VCaP (cell line): ENCODE data around the gene ACRBP.

Source experiments
- H3K27ac ChIP-seq: fragments of 450-650 bp; 2 replicates; pipeline ENCODE4 v1.5.1; 2017
- CTCF ChIP-seq: fragments of 450-650 bp; conservative IDR thresholded peaks from 2 replicates; pipeline ENCODE4 v1.5.1; 2017; ENCODE audit warnings: mild to moderate bottlenecking, moderate library complexity

The ACRBP gene

GRCh38 chr12:6647083-6647604 lies at the start of gene ACRBP:
TSS of gene ACRBP (minus strand) at chr12:6647432. CDS start at chr12:6647366, 66 bp downstream.
- no peak within 1 kb of the TSS for H3K27ac ChIP-seq
- no peak for TF ChIP-seq CTCF

- TF ChIP-seq CTCF = no peak
- H3K27ac ChIP-seq = no peak overlapping the region
Observed at GRCh38 chr12:6695313-6696045, 48.2 kb upstream of the ACRBP start.

DNA sequence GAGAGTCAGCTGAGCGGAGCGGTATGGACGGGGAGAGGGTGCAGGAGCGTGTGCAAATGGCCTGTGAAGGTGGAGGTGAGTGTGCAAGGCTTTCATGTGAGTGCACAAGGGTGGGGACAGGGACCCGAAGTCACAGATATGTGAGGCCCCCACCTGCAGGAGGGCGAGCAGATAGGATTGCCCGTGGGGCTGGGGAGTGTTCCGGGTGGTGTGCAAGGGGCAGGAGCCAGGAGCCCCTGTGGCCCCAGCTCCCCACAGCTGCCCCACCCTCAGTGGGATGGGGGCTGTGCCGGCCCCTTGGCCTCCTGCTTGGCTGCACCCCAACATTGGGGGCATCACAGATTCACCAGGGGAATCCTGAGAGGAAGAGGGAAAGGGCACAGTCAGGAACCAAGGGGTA lies 47.5 kb upstream of the ACRBP start:
- TF ChIP-seq CTCF = no peak
- H3K27ac ChIP-seq = no peak overlapping the region

DNA sequence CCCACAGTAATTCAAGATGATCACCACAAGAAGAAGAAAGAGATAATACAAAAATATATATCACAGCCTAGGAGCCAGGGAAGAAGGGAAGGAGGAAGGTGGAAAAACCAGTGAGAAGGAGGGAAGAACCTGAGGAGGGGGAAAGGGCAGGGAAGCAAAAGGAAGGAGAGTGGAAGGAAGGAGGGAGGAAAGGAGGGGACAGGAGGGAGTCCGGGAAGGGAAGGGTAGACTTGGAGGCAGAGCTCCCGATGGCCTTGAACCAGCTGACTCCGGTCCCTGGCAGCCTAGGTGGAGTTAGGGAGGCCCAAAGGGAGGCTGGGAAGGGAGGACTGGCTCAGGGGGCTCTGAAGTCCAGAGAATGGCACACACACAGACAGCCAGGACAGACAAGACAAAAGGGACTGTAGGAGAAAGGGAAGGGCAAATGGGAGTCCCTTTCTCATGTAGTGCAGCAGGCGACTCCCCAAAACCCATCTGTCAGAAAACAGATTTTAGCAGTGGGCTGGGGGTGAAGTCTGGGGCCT lies 46.7 kb upstream of the ACRBP start:
- no peak for TF ChIP-seq CTCF
- H3K27ac ChIP-seq = no peak overlapping the region

- no peak overlapping the region for H3K27ac ChIP-seq
- TF ChIP-seq CTCF = no peak
Observed at GRCh38 chr12:6692888-6693287, 45.7 kb upstream of the ACRBP start.

GRCh38 chr12:6691473-6691872 lies 44.2 kb upstream of the ACRBP start:
- no peak for TF ChIP-seq CTCF
- no peak overlapping the region for H3K27ac ChIP-seq

- TF ChIP-seq CTCF = no peak
- peak within 1 kb of the TSS; percentile 98 for H3K27ac ChIP-seq
Observed at GRCh38 chr12:6688999-6689882, 42.0 kb upstream of the ACRBP start, which contains the start of gene ZNF384. TSS of gene ZNF384 (minus strand) at chr12:6689375. CDS start at chr12:6679520, 9,855 bp downstream.
